NCI-H524 (cell line): ENCODE data around the gene TIAM1.
A peak's percentile ranks its signal among the peaks of the same experiment; 100 is the strongest.

Experiments
- DNase-seq, 2 experiments: peaks; one replicate each; lab custom pipeline; 2025; lab: John Stamatoyannopoulos, UW

TIAM1 gene

GRCh38 chr21:31078216-31078615 lies 265.8 kb downstream of the TIAM1 start:
- no peak for DNase-seq

GRCh38 chr21:31075848-31076247 lies 268.2 kb downstream of the TIAM1 start:
- no peak for DNase-seq

GRCh38 chr21:31072533-31072932 lies 271.5 kb downstream of the TIAM1 start:
- DNase-seq: peak; percentile 73 to 91
